NB4 (cell line): ENCODE data around the gene MXRA7.

Experiments
- MYC ChIP-seq: IDR thresholded peaks from 2 replicates; pipeline ENCODE4 v1.6.1; 2011; ENCODE audit warnings: low read depth, low read length
- POLR2A ChIP-seq: IDR thresholded peaks from 2 replicates; pipeline ENCODE4 v1.6.1; 2011; ENCODE audit warnings: mild to moderate bottlenecking; ENCODE audit not compliant: insufficient read length; ENCODE audit errors: extremely low read depth
- TF ChIP-seq, protein P1 (sequence below): IDR thresholded peaks from one replicate; pipeline ENCODE4 v1.5.1; 2012; ENCODE audit warnings: low read depth, low read length
- TF ChIP-seq, protein P2 (sequence below): IDR thresholded peaks from 2 replicates; pipeline ENCODE4 v1.6.1; 2011; ENCODE audit warnings: low read depth, low read length

DNA sequence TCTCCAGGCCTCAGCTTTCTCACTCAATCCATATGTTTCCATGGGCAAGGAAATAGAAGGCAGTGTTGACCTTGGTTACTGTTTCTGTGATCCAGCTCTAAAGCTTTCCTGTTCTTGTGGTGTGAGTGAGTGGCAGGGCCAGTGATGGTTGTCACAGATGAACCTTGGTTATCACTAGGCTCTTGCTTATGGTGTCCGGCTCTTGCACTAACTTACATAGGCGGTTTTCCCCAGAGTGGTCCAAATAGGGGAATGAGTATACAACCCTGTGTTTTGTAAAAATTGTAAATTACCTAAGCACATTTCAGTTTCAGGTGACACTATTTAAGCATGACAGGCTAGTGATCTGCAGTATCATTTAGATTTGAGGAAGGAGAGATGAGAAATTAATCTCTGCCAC, 34.0 kb upstream of the MXRA7 start:
- TF ChIP-seq, protein P1, sequence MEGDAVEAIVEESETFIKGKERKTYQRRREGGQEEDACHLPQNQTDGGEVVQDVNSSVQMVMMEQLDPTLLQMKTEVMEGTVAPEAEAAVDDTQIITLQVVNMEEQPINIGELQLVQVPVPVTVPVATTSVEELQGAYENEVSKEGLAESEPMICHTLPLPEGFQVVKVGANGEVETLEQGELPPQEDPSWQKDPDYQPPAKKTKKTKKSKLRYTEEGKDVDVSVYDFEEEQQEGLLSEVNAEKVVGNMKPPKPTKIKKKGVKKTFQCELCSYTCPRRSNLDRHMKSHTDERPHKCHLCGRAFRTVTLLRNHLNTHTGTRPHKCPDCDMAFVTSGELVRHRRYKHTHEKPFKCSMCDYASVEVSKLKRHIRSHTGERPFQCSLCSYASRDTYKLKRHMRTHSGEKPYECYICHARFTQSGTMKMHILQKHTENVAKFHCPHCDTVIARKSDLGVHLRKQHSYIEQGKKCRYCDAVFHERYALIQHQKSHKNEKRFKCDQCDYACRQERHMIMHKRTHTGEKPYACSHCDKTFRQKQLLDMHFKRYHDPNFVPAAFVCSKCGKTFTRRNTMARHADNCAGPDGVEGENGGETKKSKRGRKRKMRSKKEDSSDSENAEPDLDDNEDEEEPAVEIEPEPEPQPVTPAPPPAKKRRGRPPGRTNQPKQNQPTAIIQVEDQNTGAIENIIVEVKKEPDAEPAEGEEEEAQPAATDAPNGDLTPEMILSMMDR = no peak
- TF ChIP-seq POLR2A = no peak
- TF ChIP-seq, protein P2, sequence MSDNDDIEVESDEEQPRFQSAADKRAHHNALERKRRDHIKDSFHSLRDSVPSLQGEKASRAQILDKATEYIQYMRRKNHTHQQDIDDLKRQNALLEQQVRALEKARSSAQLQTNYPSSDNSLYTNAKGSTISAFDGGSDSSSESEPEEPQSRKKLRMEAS = no peak
- TF ChIP-seq MYC = no peak
